ENCODE data around the gene OGFRL1. TPM values are rescaled to one million over a fixed set of nuclear protein-coding genes. Genes with fewer than 3 reads are reported as not detected.

Gene OGFRL1
- total and polyA plus RNA-seq, 4 donors, result 0.71 to 9.3 (median 3.3) TPM

DNA sequence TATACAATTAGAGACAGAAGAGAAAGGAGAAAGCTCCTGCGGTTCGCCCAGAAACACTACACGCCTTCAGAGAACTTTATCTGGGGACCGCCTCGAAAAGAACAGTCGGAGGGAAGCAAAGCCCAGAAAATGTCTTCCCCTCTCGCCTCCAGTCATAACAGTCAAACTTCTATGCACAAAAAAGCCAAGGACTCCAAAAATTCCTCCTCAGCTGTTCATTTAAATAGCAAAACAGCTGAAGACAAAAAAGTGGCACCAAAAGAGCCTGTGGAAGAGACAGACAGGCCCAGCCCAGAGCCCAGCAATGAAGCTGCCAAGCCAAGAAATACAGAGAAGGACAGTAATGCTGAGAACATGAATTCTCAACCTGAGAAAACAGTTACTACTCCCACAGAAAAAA, 12.9 kb downstream of the OGFRL1 start:
- TF ChIP-seq, protein P1, sequence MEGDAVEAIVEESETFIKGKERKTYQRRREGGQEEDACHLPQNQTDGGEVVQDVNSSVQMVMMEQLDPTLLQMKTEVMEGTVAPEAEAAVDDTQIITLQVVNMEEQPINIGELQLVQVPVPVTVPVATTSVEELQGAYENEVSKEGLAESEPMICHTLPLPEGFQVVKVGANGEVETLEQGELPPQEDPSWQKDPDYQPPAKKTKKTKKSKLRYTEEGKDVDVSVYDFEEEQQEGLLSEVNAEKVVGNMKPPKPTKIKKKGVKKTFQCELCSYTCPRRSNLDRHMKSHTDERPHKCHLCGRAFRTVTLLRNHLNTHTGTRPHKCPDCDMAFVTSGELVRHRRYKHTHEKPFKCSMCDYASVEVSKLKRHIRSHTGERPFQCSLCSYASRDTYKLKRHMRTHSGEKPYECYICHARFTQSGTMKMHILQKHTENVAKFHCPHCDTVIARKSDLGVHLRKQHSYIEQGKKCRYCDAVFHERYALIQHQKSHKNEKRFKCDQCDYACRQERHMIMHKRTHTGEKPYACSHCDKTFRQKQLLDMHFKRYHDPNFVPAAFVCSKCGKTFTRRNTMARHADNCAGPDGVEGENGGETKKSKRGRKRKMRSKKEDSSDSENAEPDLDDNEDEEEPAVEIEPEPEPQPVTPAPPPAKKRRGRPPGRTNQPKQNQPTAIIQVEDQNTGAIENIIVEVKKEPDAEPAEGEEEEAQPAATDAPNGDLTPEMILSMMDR (IDR thresholded peaks at IDR 0.05; ENCODE audit: low read depth, low read length, missing input control), result no peak
- TF ChIP-seq, protein P2, sequence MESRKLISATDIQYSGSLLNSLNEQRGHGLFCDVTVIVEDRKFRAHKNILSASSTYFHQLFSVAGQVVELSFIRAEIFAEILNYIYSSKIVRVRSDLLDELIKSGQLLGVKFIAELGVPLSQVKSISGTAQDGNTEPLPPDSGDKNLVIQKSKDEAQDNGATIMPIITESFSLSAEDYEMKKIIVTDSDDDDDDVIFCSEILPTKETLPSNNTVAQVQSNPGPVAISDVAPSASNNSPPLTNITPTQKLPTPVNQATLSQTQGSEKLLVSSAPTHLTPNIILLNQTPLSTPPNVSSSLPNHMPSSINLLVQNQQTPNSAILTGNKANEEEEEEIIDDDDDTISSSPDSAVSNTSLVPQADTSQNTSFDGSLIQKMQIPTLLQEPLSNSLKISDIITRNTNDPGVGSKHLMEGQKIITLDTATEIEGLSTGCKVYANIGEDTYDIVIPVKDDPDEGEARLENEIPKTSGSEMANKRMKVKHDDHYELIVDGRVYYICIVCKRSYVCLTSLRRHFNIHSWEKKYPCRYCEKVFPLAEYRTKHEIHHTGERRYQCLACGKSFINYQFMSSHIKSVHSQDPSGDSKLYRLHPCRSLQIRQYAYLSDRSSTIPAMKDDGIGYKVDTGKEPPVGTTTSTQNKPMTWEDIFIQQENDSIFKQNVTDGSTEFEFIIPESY (IDR thresholded peaks at IDR 0.05), result no peak
- TF ChIP-seq, protein P3, sequence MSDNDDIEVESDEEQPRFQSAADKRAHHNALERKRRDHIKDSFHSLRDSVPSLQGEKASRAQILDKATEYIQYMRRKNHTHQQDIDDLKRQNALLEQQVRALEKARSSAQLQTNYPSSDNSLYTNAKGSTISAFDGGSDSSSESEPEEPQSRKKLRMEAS (IDR thresholded peaks at IDR 0.05), result no peak
- no peak for TF ChIP-seq RXRA (IDR thresholded peaks at IDR 0.05)
- TF ChIP-seq, protein P4, sequence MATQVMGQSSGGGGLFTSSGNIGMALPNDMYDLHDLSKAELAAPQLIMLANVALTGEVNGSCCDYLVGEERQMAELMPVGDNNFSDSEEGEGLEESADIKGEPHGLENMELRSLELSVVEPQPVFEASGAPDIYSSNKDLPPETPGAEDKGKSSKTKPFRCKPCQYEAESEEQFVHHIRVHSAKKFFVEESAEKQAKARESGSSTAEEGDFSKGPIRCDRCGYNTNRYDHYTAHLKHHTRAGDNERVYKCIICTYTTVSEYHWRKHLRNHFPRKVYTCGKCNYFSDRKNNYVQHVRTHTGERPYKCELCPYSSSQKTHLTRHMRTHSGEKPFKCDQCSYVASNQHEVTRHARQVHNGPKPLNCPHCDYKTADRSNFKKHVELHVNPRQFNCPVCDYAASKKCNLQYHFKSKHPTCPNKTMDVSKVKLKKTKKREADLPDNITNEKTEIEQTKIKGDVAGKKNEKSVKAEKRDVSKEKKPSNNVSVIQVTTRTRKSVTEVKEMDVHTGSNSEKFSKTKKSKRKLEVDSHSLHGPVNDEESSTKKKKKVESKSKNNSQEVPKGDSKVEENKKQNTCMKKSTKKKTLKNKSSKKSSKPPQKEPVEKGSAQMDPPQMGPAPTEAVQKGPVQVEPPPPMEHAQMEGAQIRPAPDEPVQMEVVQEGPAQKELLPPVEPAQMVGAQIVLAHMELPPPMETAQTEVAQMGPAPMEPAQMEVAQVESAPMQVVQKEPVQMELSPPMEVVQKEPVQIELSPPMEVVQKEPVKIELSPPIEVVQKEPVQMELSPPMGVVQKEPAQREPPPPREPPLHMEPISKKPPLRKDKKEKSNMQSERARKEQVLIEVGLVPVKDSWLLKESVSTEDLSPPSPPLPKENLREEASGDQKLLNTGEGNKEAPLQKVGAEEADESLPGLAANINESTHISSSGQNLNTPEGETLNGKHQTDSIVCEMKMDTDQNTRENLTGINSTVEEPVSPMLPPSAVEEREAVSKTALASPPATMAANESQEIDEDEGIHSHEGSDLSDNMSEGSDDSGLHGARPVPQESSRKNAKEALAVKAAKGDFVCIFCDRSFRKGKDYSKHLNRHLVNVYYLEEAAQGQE (IDR thresholded peaks at IDR 0.05), result no peak
- no peak for TF ChIP-seq YY1 (IDR thresholded peaks at IDR 0.05)
- no peak for TF ChIP-seq EGR1 (IDR thresholded peaks at IDR 0.05; ENCODE audit: low read depth in 2 of 2)
- TF ChIP-seq NR2F2 (IDR thresholded peaks at IDR 0.05), result no peak
- no peak for TF ChIP-seq FOXA2 (IDR thresholded peaks at IDR 0.05)
- no peak for TF ChIP-seq FOXA1 (IDR thresholded peaks at IDR 0.05)
- TF ChIP-seq, protein P5, sequence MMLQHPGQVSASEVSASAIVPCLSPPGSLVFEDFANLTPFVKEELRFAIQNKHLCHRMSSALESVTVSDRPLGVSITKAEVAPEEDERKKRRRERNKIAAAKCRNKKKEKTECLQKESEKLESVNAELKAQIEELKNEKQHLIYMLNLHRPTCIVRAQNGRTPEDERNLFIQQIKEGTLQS (IDR thresholded peaks at IDR 0.05), result no peak
- no peak for TF ChIP-seq HNF4A (conservative IDR thresholded peaks at IDR 0.05)
- TF ChIP-seq GABPA (IDR thresholded peaks at IDR 0.05 in 1 of 2, conservative IDR thresholded peaks at IDR 0.05 in 1 of 2), result no peak
- no peak for TF ChIP-seq RAD21 (IDR thresholded peaks at IDR 0.05)
- no peak for TF ChIP-seq HNF4G (IDR thresholded peaks at IDR 0.05)
- TF ChIP-seq SP1 (IDR thresholded peaks at IDR 0.05), result no peak
- no peak overlapping the region for H3K27ac ChIP-seq (ENCODE audit: low read depth in 1 of 2, low read length in 2 of 2)
- WGBS, result 96% methylated on average over 7 of the region's 7 CpGs
- peaks cover 0 to 10% (median 6%) of the 10 kb centered on the region in 4 donors for H3K36me3 ChIP-seq (ENCODE audit: control insufficient read depth in 4 of 4, insufficient read depth in 3 of 4, low read depth in 1 of 4, low read length in 3 of 4)
- H3K9me3 ChIP-seq (ENCODE audit: control insufficient read depth in 4 of 4, low read length in 3 of 4), result no peaks in the 10 kb centered on the region
- no peaks in the 10 kb centered on the region for H3K4me1 ChIP-seq (ENCODE audit: control insufficient read depth in 4 of 4, insufficient read depth in 4 of 4, low read length in 3 of 4)
- no peak for DNase-seq (ENCODE audit: low spot score)
- H3K4me3 ChIP-seq (ENCODE audit: low read depth in 1 of 3, low read length in 3 of 3), result no peak overlapping the region
- H3K9ac ChIP-seq (ENCODE audit: low read depth in 1 of 2, low read length in 2 of 2), result no peak overlapping the region
- no peaks in the 10 kb centered on the region for H3K27me3 ChIP-seq (ENCODE audit: control insufficient read depth in 4 of 4, insufficient read depth in 4 of 4, low read length in 3 of 4)

DNA sequence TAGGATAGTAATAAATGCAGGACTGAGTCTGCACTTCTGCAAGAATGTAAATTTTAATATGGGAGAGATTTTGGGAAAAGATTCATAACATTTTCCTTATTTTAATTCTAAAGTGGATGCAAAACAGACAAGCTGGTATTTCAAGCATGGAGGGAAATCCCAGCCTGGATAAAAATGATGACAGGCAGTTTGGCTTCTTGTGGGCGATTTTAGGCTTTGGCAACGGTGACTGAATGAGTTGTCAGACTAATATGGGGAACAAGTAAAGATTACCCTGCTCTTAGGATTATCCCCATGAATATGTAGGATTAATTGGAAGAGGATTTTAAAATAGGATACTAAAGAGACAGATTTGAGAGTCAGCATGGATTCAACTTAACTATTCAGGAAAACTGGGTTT, 21.0 kb downstream of the OGFRL1 start:
- Histone ChIP-seq H3K9me3 (ENCODE audit: control insufficient read depth in 4 of 4, low read length in 3 of 4) (no peaks in the 10 kb centered on the region), H3K36me3 (ENCODE audit: control insufficient read depth in 4 of 4, insufficient read depth in 3 of 4, low read depth in 1 of 4, low read length in 3 of 4) (no peaks in the 10 kb centered on the region), H3K27me3 (ENCODE audit: control insufficient read depth in 4 of 4, insufficient read depth in 4 of 4, low read length in 3 of 4) (no peaks in the 10 kb centered on the region), H3K27ac (ENCODE audit: low read depth in 1 of 2, low read length in 2 of 2) (no peak overlapping the region), H3K4me1 (ENCODE audit: control insufficient read depth in 4 of 4, insufficient read depth in 4 of 4, low read length in 3 of 4) (no peaks in the 10 kb centered on the region), H3K4me3 (ENCODE audit: low read depth in 1 of 3, low read length in 3 of 3) (no peak overlapping the region), H3K9ac (ENCODE audit: low read depth in 1 of 2, low read length in 2 of 2) (no peak overlapping the region)
- no peak for DNase-seq (ENCODE audit: low spot score)
- 84% methylated on average over 2 of the region's 2 CpGs for WGBS
- TF ChIP-seq HNF4A (conservative IDR thresholded peaks at IDR 0.05), result no peak
- TF ChIP-seq, protein P5 (IDR thresholded peaks at IDR 0.05), result no peak
- no peak for TF ChIP-seq HNF4G (IDR thresholded peaks at IDR 0.05)
- TF ChIP-seq, protein P2 (IDR thresholded peaks at IDR 0.05), result no peak
- no peak for TF ChIP-seq SP1 (IDR thresholded peaks at IDR 0.05)
- TF ChIP-seq JUND (IDR thresholded peaks at IDR 0.05), result no peak
- TF ChIP-seq EGR1 (IDR thresholded peaks at IDR 0.05; ENCODE audit: low read depth in 2 of 2), result no peak
- TF ChIP-seq FOXA1 (IDR thresholded peaks at IDR 0.05), result no peak
- TF ChIP-seq YY1 (IDR thresholded peaks at IDR 0.05), result no peak
- no peak for TF ChIP-seq GABPA (IDR thresholded peaks at IDR 0.05 in 1 of 2, conservative IDR thresholded peaks at IDR 0.05 in 1 of 2)
- TF ChIP-seq, protein P4 (IDR thresholded peaks at IDR 0.05), result no peak
- no peak for TF ChIP-seq TAF1 (conservative IDR thresholded peaks at IDR 0.05)

Data from liver (tissue), 9 donors.